GM19467 (cell line): ENCODE results near the gene ZBTB44.
"Not testable (repeated sequence)": the region's sequence is repeated elsewhere in the genome, so short reads cannot be mapped to it uniquely, and the experiment has no call there.

Source experiments
- ATAC-seq: cut with Tn5 transposase; IDR thresholded peaks from one replicate; pipeline ENCODE4 v1.9.1; 2021; ENCODE audit warnings: mild to moderate bottlenecking, moderate library complexity; ENCODE audit not compliant: unreplicated experiment

The ZBTB44 gene

GRCh38 chr11:130199792-130200191, 114.9 kb downstream of the ZBTB44 start:
- no peak for ATAC-seq

DNA sequence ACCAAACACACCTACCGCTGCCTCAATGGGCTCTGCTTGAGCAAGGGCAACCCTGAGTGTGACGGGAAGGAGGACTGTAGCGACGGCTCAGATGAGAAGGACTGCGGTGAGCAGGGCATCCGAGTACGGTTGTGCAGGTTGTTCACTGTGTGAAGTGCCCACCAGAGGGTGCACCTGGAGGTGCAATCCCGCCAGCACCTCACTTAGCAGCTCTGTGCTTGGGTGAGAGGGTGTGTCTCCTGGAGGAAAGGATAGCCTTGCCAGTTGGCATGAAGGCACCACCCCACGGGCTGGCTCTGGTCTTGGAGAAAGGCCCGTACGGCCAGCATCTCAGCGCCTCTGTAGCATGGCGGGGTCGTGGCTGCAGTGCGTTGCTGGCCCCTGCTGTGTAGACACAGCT, 115.8 kb downstream of the ZBTB44 start:
- no peak for ATAC-seq

DNA sequence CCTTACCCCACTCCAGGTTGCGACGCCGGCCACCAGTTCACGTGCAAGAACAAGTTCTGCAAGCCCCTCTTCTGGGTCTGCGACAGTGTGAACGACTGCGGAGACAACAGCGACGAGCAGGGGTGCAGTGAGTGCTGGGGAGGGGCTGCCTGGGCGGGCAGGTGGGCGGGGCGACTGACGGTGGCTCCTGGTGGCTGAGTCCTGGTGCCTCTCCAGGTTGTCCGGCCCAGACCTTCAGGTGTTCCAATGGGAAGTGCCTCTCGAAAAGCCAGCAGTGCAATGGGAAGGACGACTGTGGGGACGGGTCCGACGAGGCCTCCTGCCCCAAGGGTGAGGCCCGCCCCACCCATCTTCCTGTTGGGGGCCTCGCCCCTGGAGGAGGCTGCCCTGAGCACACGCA, 116.4 kb downstream of the ZBTB44 start:
- ATAC-seq = no peak

DNA sequence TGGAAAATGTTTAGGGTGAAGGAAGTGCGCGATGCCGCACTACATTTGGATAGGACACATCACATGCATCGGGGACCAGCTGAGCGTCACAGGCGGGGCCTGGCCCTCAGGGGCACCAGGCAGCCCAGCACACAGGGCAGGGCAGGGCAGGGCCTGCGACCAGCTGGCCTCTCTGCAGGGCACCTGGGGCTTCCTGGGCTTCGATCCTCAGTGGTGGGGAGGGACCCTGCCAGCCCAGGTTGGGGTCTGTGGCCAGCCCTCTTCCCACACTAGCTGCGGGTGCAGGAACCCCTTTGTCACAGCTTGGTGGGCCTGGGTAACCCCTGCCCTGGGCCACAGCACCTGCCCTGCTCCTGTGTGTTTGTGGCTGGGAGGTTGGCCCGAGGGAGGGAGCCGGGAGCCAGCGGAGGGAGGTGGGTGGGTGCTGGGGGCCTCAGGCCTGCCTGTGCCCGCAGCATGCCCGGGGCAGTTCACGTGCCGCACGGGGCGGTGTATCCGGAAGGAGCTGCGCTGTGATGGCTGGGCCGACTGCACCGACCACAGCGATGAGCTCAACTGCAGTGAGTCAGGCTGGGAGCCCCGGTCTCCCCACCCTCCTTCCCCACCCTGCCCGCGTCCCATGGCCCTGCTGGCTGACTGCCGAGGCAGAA, 117.2 kb downstream of the ZBTB44 start:
- ATAC-seq = no peak

GRCh38 chr11:130194241-130195023, 120.3 kb downstream of the ZBTB44 start:
- no peak for ATAC-seq

DNA sequence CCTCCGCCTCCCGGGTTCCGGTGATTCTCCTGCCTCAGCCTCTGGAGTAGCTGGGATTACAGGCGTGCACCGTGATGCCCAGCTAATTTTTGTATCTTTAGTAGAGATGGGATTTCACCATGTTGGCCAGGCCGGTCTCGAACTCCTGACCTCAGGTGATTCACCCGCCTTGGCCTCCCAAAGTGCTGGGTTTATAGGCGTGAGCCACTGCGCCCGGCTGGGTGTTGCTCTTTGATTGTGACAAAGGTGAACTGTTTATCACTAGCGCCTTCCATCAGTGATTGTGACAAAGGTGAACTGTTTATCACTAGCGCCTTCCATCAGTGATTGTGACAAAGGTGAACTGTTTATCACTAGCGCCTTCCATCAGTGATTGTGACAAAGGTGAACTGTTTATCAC, 121.2 kb downstream of the ZBTB44 start:
- ATAC-seq = not testable (repeated sequence)

- ATAC-seq = no peak
Measured at GRCh38 chr11:130192845-130193267, 121.9 kb downstream of the ZBTB44 start.

DNA sequence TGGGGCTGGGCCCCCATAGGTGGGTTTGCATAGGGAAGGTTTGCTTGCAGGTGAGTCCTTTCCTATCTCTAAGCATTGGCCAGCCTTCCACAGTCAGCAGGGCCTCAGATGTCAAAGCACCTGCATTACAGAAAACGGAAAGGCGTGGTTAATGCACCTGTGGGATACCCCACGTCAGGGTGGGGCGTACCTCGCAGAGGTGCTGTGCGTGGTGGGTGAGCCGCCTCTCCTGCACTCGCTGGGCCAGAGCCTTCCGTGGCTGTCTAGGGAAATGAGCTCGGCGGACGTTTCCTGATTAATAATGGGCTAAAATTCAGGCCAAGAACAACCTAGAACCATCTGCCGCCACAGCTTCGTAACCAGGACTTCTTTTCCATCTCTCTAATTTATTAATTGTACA, 122.8 kb downstream of the ZBTB44 start:
- no peak for ATAC-seq

GRCh38 chr11:130190371-130190881, 124.3 kb downstream of the ZBTB44 start:
- ATAC-seq = no peak

GRCh38 chr11:130189492-130190210, 125.1 kb downstream of the ZBTB44 start:
- no peak for ATAC-seq

DNA sequence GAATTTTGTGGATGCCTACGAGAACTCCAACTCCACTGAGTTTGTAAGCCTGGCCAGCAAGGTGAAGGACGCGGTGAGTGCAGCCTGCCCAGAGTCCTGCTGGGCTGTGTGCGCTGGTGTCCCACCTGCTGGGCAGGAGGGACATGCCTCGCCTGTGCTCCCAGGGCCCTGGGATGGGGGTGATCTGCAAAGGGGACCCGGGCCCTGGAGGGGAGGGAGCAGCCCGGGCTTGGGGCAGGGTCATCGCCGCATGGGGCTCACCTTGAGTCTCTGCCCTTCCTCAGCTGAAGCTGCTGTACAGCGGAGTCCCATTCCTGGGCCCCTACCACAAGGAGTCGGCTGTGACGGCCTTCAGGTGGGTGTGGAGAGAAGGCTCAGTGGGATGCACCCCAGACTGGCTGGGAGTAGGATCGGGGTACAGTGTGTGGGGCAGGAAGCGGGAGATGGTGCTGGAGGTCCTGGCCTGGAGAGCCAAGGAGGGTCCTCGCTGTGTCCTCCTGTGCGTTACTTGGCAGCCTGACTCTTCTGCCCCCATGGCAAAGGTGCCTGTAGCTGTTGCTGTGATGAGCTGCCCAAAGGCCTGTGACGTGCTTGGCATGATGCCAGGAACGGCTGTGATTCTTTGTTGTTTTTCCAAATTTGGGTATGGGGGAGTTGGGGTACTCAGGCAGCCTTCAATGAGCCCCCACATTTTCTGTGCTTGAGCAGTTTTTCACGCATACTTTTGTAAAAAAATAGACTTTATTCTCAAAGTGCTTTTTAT, 126.0 kb downstream of the ZBTB44 start:
- ATAC-seq = no peak

DNA sequence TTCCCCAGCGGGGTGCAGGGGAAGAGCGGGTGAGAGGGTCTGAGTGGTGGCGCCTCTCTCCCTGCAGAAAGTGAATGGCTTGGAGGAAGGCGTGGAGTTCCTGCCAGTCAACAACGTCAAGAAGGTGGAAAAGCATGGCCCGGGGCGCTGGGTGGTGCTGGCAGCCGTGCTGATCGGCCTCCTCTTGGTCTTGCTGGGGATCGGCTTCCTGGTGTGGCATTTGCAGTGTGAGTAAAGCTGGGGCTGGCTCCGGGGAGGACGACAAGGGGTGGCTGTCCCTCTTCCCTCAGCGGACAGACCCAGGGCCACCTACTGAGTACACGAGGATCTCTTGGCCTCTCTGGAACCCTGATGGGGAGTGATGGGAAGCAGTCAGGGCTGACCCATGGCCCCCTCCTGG, 126.7 kb downstream of the ZBTB44 start:
- ATAC-seq = no peak

GRCh38 chr11:130187096-130187495, 127.6 kb downstream of the ZBTB44 start:
- ATAC-seq = no peak

- ATAC-seq = no peak
Measured at GRCh38 chr11:130183878-130184610, 130.7 kb downstream of the ZBTB44 start.

DNA sequence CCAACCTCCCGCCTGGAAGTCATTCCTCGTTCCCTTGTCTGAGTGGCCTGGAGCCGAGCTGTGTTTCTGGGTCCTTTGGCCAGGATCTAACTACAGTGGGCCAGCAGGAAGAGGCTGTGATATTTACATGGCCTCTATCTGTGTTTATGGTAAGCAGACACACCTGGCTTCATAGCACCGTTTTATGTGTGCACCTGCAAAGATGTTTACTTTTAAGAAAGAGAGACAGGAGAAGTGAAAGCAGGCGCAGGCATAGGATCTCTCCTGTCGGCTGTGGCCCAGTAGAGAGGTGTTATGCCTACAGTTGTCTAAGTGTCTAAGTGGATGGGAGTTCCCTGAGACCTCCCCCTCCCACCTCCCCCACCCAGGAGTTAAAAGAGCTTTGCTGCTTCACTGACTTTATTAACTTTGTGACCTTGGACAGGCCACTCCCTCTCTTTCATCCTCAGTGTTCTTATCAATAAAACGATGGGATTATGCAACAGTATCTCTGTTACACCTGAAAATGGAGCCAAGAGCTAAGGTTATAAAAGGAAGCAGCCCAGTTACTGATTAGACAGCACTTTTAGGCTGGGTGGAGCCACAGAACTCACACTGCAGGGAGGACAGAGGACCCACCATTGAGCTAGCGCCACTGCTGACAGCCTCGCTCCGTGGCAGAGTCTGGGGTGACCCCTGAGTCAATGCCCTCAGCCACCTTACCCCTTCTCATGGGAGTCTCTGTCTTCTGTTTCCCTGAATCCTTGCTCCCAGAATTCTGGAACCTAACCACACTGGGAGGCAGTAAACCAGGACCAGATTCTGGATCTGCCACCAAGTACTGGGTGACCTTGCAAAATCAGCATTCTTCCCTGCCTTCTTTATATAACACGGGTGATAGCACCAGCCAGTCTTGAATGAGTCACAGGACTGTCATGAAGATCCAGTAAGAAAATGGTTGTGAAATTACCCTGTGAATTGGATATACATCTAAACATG, 133.1 kb downstream of the ZBTB44 start:
- peak; percentile 58 for ATAC-seq

DNA sequence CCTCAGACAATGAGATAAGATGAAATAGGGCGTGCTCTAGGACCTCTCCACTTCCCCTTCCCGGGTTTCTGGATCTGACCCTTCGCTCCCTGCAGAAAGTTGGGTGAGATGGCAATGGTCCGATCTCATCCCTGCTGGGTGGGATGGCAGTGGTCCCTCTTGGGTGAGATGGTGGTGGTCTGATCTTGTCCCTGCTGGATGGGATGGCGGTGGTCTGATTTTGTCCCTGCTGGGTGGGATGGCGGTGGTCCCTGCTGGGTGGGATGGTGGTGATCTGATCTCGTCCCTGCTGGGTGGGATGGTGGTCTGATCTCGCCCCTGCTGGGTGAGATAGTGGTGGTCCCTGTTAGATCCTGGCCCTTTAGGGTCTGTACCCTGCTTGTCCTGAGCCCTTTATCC, 133.8 kb downstream of the ZBTB44 start:
- ATAC-seq = no peak

DNA sequence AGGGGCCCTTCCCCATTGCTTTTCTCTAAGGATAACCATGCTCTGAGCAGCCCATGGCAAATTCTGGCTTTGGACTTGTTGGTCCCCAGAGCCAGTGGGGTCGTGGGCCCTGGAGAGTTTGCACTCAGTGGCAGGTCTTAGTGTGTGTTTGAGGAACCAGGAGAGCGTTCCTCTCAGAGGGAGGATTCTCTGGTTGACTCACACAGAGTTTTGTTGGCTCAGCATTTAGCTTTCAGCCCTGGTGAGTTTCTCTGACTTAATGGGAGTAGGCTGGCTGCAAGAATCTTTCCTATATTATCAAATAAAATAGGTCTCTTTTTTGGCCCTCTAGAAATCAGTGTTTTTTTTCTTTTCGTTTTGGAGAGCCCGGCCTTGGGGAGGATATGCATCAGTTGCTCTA, 134.2 kb downstream of the ZBTB44 start:
- ATAC-seq = no peak

DNA sequence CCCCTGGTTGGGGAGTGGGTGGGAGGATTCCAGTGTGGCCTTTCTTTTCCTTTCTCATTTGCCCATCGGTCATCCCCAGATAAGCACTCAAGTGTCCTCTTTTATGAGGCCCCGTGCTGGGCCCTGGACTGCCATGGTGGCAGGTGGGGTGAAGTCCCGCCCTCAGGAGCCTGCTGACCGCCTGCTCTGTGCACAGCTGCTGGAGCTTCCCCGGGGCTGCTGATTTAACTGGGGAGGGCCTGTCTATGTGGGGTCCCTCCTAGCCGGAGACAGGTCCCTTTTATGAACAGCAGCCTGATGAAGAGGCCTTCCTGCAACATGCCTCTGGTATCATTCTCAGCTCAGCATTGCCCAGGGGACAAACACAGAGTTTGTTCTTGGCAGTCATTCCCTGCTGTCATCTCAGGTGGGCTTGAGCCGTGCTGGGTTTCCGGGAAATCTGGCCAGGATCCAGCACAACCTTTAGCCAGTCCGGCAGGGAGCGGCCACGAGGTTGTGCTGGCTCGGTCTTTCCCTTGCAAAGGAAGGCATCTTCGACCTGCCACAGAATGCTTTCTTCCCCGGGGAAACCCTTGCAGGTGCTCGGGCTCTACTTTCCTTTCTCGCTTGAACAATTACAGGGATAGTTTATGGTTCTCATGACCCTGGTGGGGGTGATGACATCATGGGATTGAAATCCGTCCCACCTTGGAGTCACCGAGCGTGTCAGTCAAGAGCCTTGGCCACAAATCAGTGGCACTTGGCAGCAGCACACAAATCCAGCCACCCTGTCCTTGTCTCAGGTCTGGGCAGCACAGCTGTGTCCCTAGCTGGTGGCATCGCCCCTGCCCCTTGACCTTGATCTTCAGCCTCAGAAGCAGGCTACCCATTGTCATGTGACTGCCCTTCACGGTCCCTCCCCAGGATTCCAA, 135.1 kb downstream of the ZBTB44 start:
- no peak for ATAC-seq
